Type B pancreatic cell (in vitro differentiated cells): Measurements from ENCODE around the gene WDCP. TPM values are rescaled to one million over a fixed set of nuclear protein-coding genes. Genes with fewer than 3 reads are reported as not detected.

Experiments
- DNase-seq: peaks from one replicate; pipeline ENCODE4 v3.0.0; 2021; ENCODE audit warnings: mixed read lengths; ENCODE audit not compliant: unreplicated experiment; ENCODE audit errors: extremely low spot score
- H3K27ac Mint-ChIP-seq: 2 replicates; pipeline ENCODE4 v1.8.0; 2021; ENCODE audit warnings: mild to moderate bottlenecking, mixed read lengths
- H3K27me3 Mint-ChIP-seq: 2 replicates; pipeline ENCODE4 v1.8.0; 2021; ENCODE audit warnings: mixed read lengths
- H3K36me3 Mint-ChIP-seq: 2 replicates; pipeline ENCODE4 v1.8.0; 2021; ENCODE audit warnings: mixed read lengths
- H3K4me1 Mint-ChIP-seq: one replicate; pipeline ENCODE4 v1.8.0; 2021; ENCODE audit warnings: mixed read lengths; ENCODE audit not compliant: unreplicated experiment
- H3K4me3 Mint-ChIP-seq: 2 replicates; pipeline ENCODE4 v1.8.0; 2021; ENCODE audit warnings: mild to moderate bottlenecking, mixed read lengths
- H3K9me3 Mint-ChIP-seq: 2 replicates; pipeline ENCODE4 v1.8.0; 2021; ENCODE audit warnings: mixed read lengths
- CTCF ChIP-seq: fragments of 200-600 bp; sonication (generic); conservative IDR thresholded peaks from 2 replicates; pipeline ENCODE4 v1.5.0; 2021; ENCODE audit warnings: antibody characterized with exemption, mild to moderate bottlenecking
- total RNA-seq: library from RNA; stranded (reverse); gene quantifications from 2 replicates; pipeline ENCODE4 v1.2.1, GENCODE V29; 2021; ENCODE audit warnings: low replicate concordance

WDCP gene
- total RNA-seq, 1 donor from 2014 or later: 24.6 TPM

- no peak for TF ChIP-seq CTCF
- peaks cover 20% of the 10 kb centered on the region for H3K36me3 Mint-ChIP-seq
- H3K27ac Mint-ChIP-seq: no peak overlapping the region
- DNase-seq: no peak
- H3K9me3 Mint-ChIP-seq: no peaks in the 10 kb centered on the region
- H3K27me3 Mint-ChIP-seq: no peaks in the 10 kb centered on the region
- H3K4me1 Mint-ChIP-seq: peaks cover 31% of the 10 kb centered on the region
- peak overlapping the region; percentile 18 for H3K4me3 Mint-ChIP-seq
Observed at GRCh38 chr2:24073816-24074215, 26.6 kb upstream of the WDCP start.

GRCh38 chr2:24072259-24072658 is 25.1 kb upstream of the WDCP start:
- DNase-seq: no peak
- H3K27ac Mint-ChIP-seq: no peak overlapping the region
- H3K4me1 Mint-ChIP-seq: peaks cover 23% of the 10 kb centered on the region
- no peak overlapping the region for H3K4me3 Mint-ChIP-seq
- H3K9me3 Mint-ChIP-seq: no peaks in the 10 kb centered on the region
- peaks cover 26% of the 10 kb centered on the region for H3K36me3 Mint-ChIP-seq
- H3K27me3 Mint-ChIP-seq: no peaks in the 10 kb centered on the region
- TF ChIP-seq CTCF: no peak

GRCh38 chr2:24065341-24065740 is 18.1 kb upstream of the WDCP start:
- peaks cover 8% of the 10 kb centered on the region for H3K36me3 Mint-ChIP-seq
- no peaks in the 10 kb centered on the region for H3K27me3 Mint-ChIP-seq
- no peak overlapping the region for H3K4me3 Mint-ChIP-seq
- no peaks in the 10 kb centered on the region for H3K9me3 Mint-ChIP-seq
- no peaks in the 10 kb centered on the region for H3K4me1 Mint-ChIP-seq
- no peak for TF ChIP-seq CTCF
- no peak for DNase-seq
- no peak overlapping the region for H3K27ac Mint-ChIP-seq

GRCh38 chr2:24058564-24059271 is 11.5 kb upstream of the WDCP start:
- Mint-ChIP-seq H3K4me3 (no peak overlapping the region), H3K36me3 (no peaks in the 10 kb centered on the region), H3K9me3 (no peaks in the 10 kb centered on the region), H3K27ac (no peak overlapping the region), H3K27me3 (no peaks in the 10 kb centered on the region), H3K4me1 (no peaks in the 10 kb centered on the region)
- TF ChIP-seq CTCF: peak; percentile 19
- no peak for DNase-seq

GRCh38 chr2:24055750-24056149 is 8.6 kb upstream of the WDCP start:
- Mint-ChIP-seq H3K27me3 (no peaks in the 10 kb centered on the region), H3K4me3 (no peak overlapping the region), H3K36me3 (no peaks in the 10 kb centered on the region), H3K4me1 (no peaks in the 10 kb centered on the region), H3K9me3 (no peaks in the 10 kb centered on the region), H3K27ac (no peak overlapping the region)
- no peak for DNase-seq
- no peak for TF ChIP-seq CTCF
